K562 (cell line): ENCODE data around the gene PPP1CA. TPM values are rescaled to one million over a fixed set of nuclear protein-coding genes. Genes with fewer than 3 reads are reported as not detected.

Experiments
- ATAC-seq: fragments of 200-7000 bp; cut with Tn5 transposase; 3 replicates; pipeline ENCODE4 v1.9.1; 2020; ENCODE audit warnings: moderate library complexity
- BruUV-seq: library from RNA; stranded (reverse); fragments of 400-500 nt; replicated peaks from 2 replicates; lab custom pipeline; 2021; lab: Mats Ljungman, UMichigan
- CTCF ChIA-PET: fragments of 300-600 bp; formaldehyde crosslinking; extraction: SDS; loops from one replicate; lab custom pipeline; 2021; ENCODE audit warnings: low intra/inter-chr PET ratio; lab: Yijun Ruan, JAX
- POLR2A ChIA-PET: fragments of 300-600, 350-650 bp; sonication (Branson Sonifier 250); formaldehyde crosslinking; extraction: SDS; loops from one replicate; lab custom pipeline; 2021; ENCODE audit warnings: antibody characterized with exemption, inconsistent platforms; lab: Yijun Ruan, JAX
- DNase-seq, 4 experiments: peaks; one replicate each; pipeline versions ENCODE4 v3.0.0 to v3.0.0-alpha.2; 2011 to 2018; ENCODE audit warnings: low spot score in 3 of 4, mixed read lengths in 3 of 4; ENCODE audit errors: extremely low read depth in 1 of 4
- FAIRE-seq: peaks from 2 replicates; lab custom pipeline; 2011; peaks lifted over from hg19 to GRCh38; lab: Jason Lieb, UNC
- H2AFZ ChIP-seq: 2 replicates; pipeline ENCODE4 v1.6.0; 2011; ENCODE audit warnings: low read depth, low read length, control low read depth, inconsistent platforms
- H3K27ac ChIP-seq: fragments of 200-600 bp; 3 replicates; pipeline ENCODE4 v1.8.0; 2011; ENCODE audit warnings: low read depth, mild to moderate bottlenecking, control low read depth, inconsistent platforms, low read length, moderate library complexity, mixed read lengths; ENCODE audit errors: extremely low read depth
- H3K27me3 ChIP-seq, 2 experiments: fragments of 300-600 bp in 1 of 2; 2 replicates in 1 of 2; 3 replicates in 1 of 2; pipeline versions ENCODE4 v1.6.0 to v1.8.0; 2011; ENCODE audit warnings: inconsistent platforms in 2 of 2, low read length in 2 of 2, mild to moderate bottlenecking in 1 of 2, mixed read lengths in 1 of 2, moderate library complexity in 1 of 2; ENCODE audit not compliant: control insufficient read depth in 2 of 2, insufficient read depth in 2 of 2
- H3K36me3 ChIP-seq: fragments of 300-600 bp; 3 replicates; pipeline ENCODE4 v1.8.0; 2011; ENCODE audit warnings: mild to moderate bottlenecking, low read length, inconsistent platforms; ENCODE audit not compliant: control insufficient read depth, insufficient read depth
- H3K4me1 ChIP-seq, 2 experiments: fragments of 200-600 bp in 1 of 2; replicated peaks in 1 of 2; 2 replicates in 1 of 2; 3 replicates in 1 of 2; pipeline versions ENCODE4 v1.5.1 to v1.8.0; 2011; ENCODE audit warnings: inconsistent platforms in 2 of 2, low read length in 2 of 2, mild to moderate bottlenecking in 1 of 2, mixed read lengths in 1 of 2, moderate library complexity in 1 of 2; ENCODE audit not compliant: control insufficient read depth in 2 of 2, insufficient read depth in 2 of 2
- H3K4me2 ChIP-seq: 2 replicates; pipeline ENCODE4 v1.6.1; 2011; ENCODE audit warnings: low read length, control low read depth, inconsistent platforms, mixed read lengths; ENCODE audit not compliant: insufficient read depth
- H3K4me3 ChIP-seq: fragments of 200-600 bp; sonication (generic), shearing (Covaris generic); 2 replicates; pipeline ENCODE4 v1.5.1; 2016; ENCODE audit warnings: control low read depth, inconsistent platforms
- H3K79me2 ChIP-seq: fragments of 200-600 bp; 3 replicates; pipeline ENCODE4 v1.8.0; 2011; ENCODE audit warnings: low read length, inconsistent platforms; ENCODE audit not compliant: control insufficient read depth, insufficient read depth
- H3K9ac ChIP-seq, 2 experiments: 2 replicates each; pipeline versions ENCODE4 v1.6.0 to v1.6.1; 2011; ENCODE audit warnings: low read depth in 2 of 2, low read length in 2 of 2, control low read depth in 1 of 2, inconsistent platforms in 1 of 2, mild to moderate bottlenecking in 1 of 2, mixed read lengths in 1 of 2; ENCODE audit not compliant: insufficient read depth in 1 of 2
- H3K9me1 ChIP-seq: one replicate; pipeline ENCODE4 v1.6.0; 2011; ENCODE audit warnings: inconsistent platforms, mild to moderate bottlenecking, low read length, moderate library complexity; ENCODE audit not compliant: control insufficient read depth, insufficient read depth
- H3K9me3 ChIP-seq: replicated peaks from 2 replicates; pipeline ENCODE4 v1.5.1; 2011; ENCODE audit warnings: low read depth, low read length, inconsistent platforms; ENCODE audit not compliant: control insufficient read depth, insufficient read depth
- H4K20me1 ChIP-seq: replicated peaks from 2 replicates; pipeline ENCODE4 v1.6.1; 2011; ENCODE audit warnings: low read length, inconsistent platforms, mixed read lengths; ENCODE audit not compliant: control insufficient read depth, insufficient read depth
- ARHGAP35 ChIP-seq: fragments of 450-650 bp; IDR thresholded peaks from 2 replicates; pipeline ENCODE4 v1.6.1; 2018; ENCODE audit not compliant: partially characterized antibody
- BRD4 ChIP-seq: fragments of 200-600 bp; sonication (generic); IDR thresholded peaks from 2 replicates; pipeline ENCODE4 v1.6.1; 2017; ENCODE audit warnings: inconsistent platforms
- FIP1L1 ChIP-seq: fragments of 200-400 bp; formaldehyde crosslinking; IDR thresholded peaks from 2 replicates; pipeline ENCODE4 v1.6.1; 2018; ENCODE audit warnings: mild to moderate bottlenecking, low read depth, low read length; ENCODE audit not compliant: poor library complexity, severe bottlenecking
- FOS ChIP-seq: IDR thresholded peaks from 3 replicates; pipeline ENCODE4 v1.6.1; 2011; ENCODE audit not compliant: insufficient read length; ENCODE audit errors: extremely low read depth
- HDAC6 ChIP-seq: IDR thresholded peaks from 2 replicates; pipeline ENCODE4 v1.6.1; 2012; ENCODE audit warnings: low read depth, mild to moderate bottlenecking, control low read depth, inconsistent platforms, low read length, moderate library complexity
- PRPF4 ChIP-seq: fragments of 200-400 bp; formaldehyde crosslinking; IDR thresholded peaks from one replicate; pipeline ENCODE4 v1.6.1; 2017; ENCODE audit warnings: low read length, low read depth, mild to moderate bottlenecking; ENCODE audit not compliant: insufficient read depth, poor library complexity, severe bottlenecking
- RBM39 ChIP-seq: fragments of 200-400 bp; formaldehyde crosslinking; optimal IDR thresholded peaks from 2 replicates; pipeline ENCODE3; 2018; ENCODE audit warnings: low read depth, low read length
- RHOXF2B ChIP-seq: fragments of 250-450 bp; sonication (Bioruptor Pico); conservative IDR thresholded peaks from 2 replicates; pipeline ENCODE4 v1.5.1; 2021
- THRAP3 ChIP-seq: fragments of 450-650 bp; IDR thresholded peaks from 2 replicates; pipeline ENCODE4 v1.6.1; 2016; ENCODE audit warnings: mild to moderate bottlenecking, inconsistent platforms, borderline replicate concordance
- XRCC3 ChIP-seq: fragments of 450-650 bp; IDR thresholded peaks from 2 replicates; pipeline ENCODE4 v1.6.1; 2017; ENCODE audit warnings: mild to moderate bottlenecking, moderate library complexity
- ZFP30 ChIP-seq: fragments of 250-450 bp; sonication (Bioruptor Pico); IDR thresholded peaks from 2 replicates; pipeline ENCODE4 v1.8.0; 2022; ENCODE audit warnings: moderate library complexity, mild to moderate bottlenecking, inconsistent platforms, borderline replicate concordance
- ZFX ChIP-seq: sonication (generic); formaldehyde crosslinking; IDR thresholded peaks from 2 replicates; pipeline ENCODE4 v1.8.0; 2022; ENCODE audit warnings: mild to moderate bottlenecking, missing genetic modification reagents, moderate library complexity
- ZNF518B ChIP-seq: fragments of 250-450 bp; sonication (Bioruptor Pico); IDR thresholded peaks from 2 replicates; pipeline ENCODE4 v1.5.0; 2021; ENCODE audit warnings: mild to moderate bottlenecking, moderate library complexity
- ZZZ3 ChIP-seq: fragments of 450-650 bp; IDR thresholded peaks from 2 replicates; pipeline ENCODE4 v1.6.1; 2016; ENCODE audit warnings: antibody characterized with exemption, mild to moderate bottlenecking, moderate library complexity
- WGBS: fragments of 100-300 bp; shearing (Covaris generic); methylation state at CpG from one replicate; pipeline ENCODE4 v1.1.6; 2016; ENCODE audit warnings: low coverage, mixed read lengths; ENCODE audit not compliant: insufficient coverage; ENCODE audit errors: missing lambda C conversion rate; 5-methylcytosine and 5-hydroxymethylcytosine counted together
- in situ Hi-C: fragments of 300-500 bp; cut with MboI; formaldehyde crosslinking; loops from 4 replicates; pipeline ENCODE4 v1.15.0; 2018; ENCODE audit warnings: inconsistent platforms, mixed read lengths
- intact Hi-C: fragments of 100-400 bp; cut with micrococcal nuclease; formaldehyde crosslinking; loops from 2 replicates; pipeline ENCODE4 v1.14.2; 2022
- polyA plus RNA-seq, 8 experiments: library from polyadenylated mRNA; depleted of rRNA in 4 of 8; stranded (reverse) in 5 of 8; unstranded in 3 of 8; fragments of >200 nt; fragmentation: Nextera tagmentation in 2 of 8; fragmentation: Illumina TruSeq in 1 of 8; extraction: Ambion mirVana in 2 of 8; extraction: Trizol in 1 of 8; gene quantifications; 2 replicates each; pipeline versions ENCODE4 v1.2.1 to v1.2.3, GENCODE V29; 2011 to 2014; ENCODE audit warnings: inconsistent platforms in 1 of 8, missing spikeins in 1 of 8
- total RNA-seq, 7 experiments: library from RNA; depleted of rRNA in 6 of 7; stranded (reverse); fragments of >200 nt in 6 of 7; fragmentation: Illumina TruSeq in 2 of 7; extraction: Trizol in 2 of 7; gene quantifications; 2 replicates each; pipeline versions ENCODE4 v1.2.1 to v1.2.3, GENCODE V29; 2011 to 2021; ENCODE audit warnings: low replicate concordance in 1 of 7
- TF ChIP-seq, protein P1 (sequence below), 2 experiments: IDR thresholded peaks; 2 replicates each; pipeline ENCODE4 v1.6.1; 2011; ENCODE audit warnings: borderline replicate concordance in 1 of 2, control low read depth in 1 of 2, low read depth in 1 of 2, low read length in 1 of 2, mild to moderate bottlenecking in 1 of 2, mixed read lengths in 1 of 2, moderate library complexity in 1 of 2; ENCODE audit not compliant: insufficient read depth in 1 of 2, insufficient read length in 1 of 2, poor library complexity in 1 of 2, severe bottlenecking in 1 of 2; ENCODE audit errors: extremely low read depth in 1 of 2
- TF ChIP-seq, protein P2 (sequence below): fragments of 450-650 bp; formaldehyde crosslinking; IDR thresholded peaks from 2 replicates; pipeline ENCODE4 v1.4.0; 2022; ENCODE audit warnings: missing genetic modification characterization

Gene PPP1CA
- total and polyA plus RNA-seq, 9 of the 15 experiments (the other 6 are each of a cell fraction or from before 2014, with no cell fraction given): 18.2 to 242 (median 188) TPM

DNA sequence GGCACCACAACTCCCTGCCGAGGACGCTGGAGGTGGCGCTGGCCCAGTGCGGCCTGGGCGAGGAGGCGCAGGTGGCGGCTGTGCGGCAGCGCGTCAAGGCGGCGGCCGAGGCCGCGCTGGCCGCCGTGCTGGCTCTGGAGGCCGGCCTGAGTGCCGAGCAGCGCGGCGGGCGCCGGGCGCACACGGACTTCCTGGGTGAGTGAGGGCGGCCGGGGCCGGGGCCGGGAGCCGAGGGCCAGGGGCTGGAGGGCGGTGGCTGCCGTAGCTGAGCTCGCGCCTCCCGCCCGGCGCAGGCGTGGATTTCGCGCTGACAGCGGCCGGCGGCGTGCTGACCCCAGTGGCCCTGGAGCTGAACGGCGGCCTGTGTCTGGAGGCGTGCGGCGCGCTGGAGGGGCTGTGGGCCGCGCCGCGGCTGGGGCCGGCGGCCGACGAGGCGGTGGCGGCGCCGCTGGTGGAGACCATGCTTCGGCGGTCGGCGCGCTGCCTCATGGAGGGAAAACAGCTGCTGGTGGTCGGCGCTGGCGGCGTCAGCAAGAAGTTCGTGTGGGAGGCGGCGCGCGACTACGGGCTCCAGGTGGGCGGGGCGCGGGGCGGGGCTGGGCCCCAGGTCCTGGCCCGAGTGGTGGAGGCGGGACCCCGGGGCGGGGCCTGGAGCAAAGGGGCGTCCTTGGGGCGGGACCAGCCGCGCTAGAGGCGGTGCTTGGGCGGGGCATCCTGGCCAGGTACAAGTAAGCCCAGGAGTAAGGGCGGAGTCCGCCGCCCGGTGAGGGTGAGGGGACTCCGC, 19.2 kb upstream of the PPP1CA start:
- FAIRE-seq (peak; percentile 68), ATAC-seq (peak; percentile 96), DNase-seq (peak; percentile 97 to 99 (median 99))
- Histone ChIP-seq H3K27me3 (no peaks in the 10 kb centered on the region), H3K4me3 (peak overlapping the region; percentile 62), H3K36me3 (no peaks in the 10 kb centered on the region), H3K4me1 (peaks cover 6 to 69% of the 10 kb centered on the region in 2 experiments), H3K9me1 (no peaks in the 10 kb centered on the region), H3K79me2 (peaks cover 8% of the 10 kb centered on the region; the same call in 1 of the 3 replicates), H2AFZ (peak overlapping the region; percentile 80), H3K27ac (peak overlapping the region; percentile 94), H4K20me1 (no peaks in the 10 kb centered on the region), H3K9me3 (no peaks in the 10 kb centered on the region), H3K4me2 (peak overlapping the region; percentile 84), H3K9ac (peak overlapping the region; percentile 73 to 96)
- in situ Hi-C loops: no loop called here
- 0% methylated on average over 45 of the region's 97 CpGs for whole genome bisulfite sequencing
- POLR2A ChIA-PET: interaction anchor here (0.6 to 2.1 kb wide), 9 partner anchors 8 to 184 kb away, joined by 3 to 10 read pairs (median 4); partner anchors contain the start of genes PPP1CA, PTPRCAP and RPS6KB2
- CTCF ChIA-PET: no interaction called here
- BruUV-seq: no TSS peak
- intact Hi-C loops: loop anchor here (5.0 kb wide), 1 partner anchor 46 kb away; the partner anchor contains the start of gene TMEM134
- TF ChIP-seq ZFX: peak; percentile 70
- no peak for TF ChIP-seq HDAC6
- TF ChIP-seq, protein P1, sequence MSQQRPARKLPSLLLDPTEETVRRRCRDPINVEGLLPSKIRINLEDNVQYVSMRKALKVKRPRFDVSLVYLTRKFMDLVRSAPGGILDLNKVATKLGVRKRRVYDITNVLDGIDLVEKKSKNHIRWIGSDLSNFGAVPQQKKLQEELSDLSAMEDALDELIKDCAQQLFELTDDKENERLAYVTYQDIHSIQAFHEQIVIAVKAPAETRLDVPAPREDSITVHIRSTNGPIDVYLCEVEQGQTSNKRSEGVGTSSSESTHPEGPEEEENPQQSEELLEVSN (IDR thresholded peaks at IDR 0.05; ENCODE audit: borderline replicate concordance in 1 of 2, extremely low read depth in 1 of 2, insufficient read depth in 1 of 2, insufficient read length in 1 of 2, low read depth in 1 of 2, low read length in 1 of 2, poor library complexity in 1 of 2, severe bottlenecking in 1 of 2): peak; percentile 84 to 94
- TF ChIP-seq PRPF4: no peak
- TF ChIP-seq, protein P2, sequence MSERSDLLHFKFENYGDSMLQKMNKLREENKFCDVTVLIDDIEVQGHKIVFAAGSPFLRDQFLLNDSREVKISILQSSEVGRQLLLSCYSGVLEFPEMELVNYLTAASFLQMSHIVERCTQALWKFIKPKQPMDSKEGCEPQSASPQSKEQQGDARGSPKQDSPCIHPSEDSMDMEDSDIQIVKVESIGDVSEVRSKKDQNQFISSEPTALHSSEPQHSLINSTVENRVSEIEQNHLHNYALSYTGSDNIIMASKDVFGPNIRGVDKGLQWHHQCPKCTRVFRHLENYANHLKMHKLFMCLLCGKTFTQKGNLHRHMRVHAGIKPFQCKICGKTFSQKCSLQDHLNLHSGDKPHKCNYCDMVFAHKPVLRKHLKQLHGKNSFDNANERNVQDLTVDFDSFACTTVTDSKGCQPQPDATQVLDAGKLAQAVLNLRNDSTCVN (CRISPR knock-in tag): no peak
- no peak for TF ChIP-seq BRD4
- TF ChIP-seq ARHGAP35: no peak
- TF ChIP-seq RHOXF2B: no peak
- TF ChIP-seq RBM39: no peak
- no peak for TF ChIP-seq ZFP30
- no peak for TF ChIP-seq THRAP3
- TF ChIP-seq XRCC3: no peak
- no peak for TF ChIP-seq FOS
- TF ChIP-seq FIP1L1: no peak
- TF ChIP-seq ZZZ3: no peak
- no peak for TF ChIP-seq ZNF518B
